Smooth muscle cell of the brain vasculature (primary cell): ENCODE measurements around the gene TPRN.

Experiments used
- DNase-seq: peaks from one replicate; pipeline ENCODE4 v3.0.0-alpha.2; 2012; ENCODE audit warnings: low read depth, low spot score

Gene TPRN

GRCh38 chr9:137190315-137190856 is 10.2 kb downstream of the TPRN start:
- no peak for DNase-seq

- DNase-seq: no peak
Observed at GRCh38 chr9:137189297-137190295, 10.9 kb downstream of the TPRN start.

GRCh38 chr9:137188490-137189296 is 11.8 kb downstream of the TPRN start, which contains the start of the genes ANAPC2 and SSNA1:
Gene ANAPC2, minus strand, starts transcription at chr9:137188560. Its CDS starts 28 bp downstream, at chr9:137188532.
Gene SSNA1, plus strand, starts transcription at chr9:137188676. Its CDS starts 51 bp downstream, at chr9:137188727.
- DNase-seq: peak; percentile 87

GRCh38 chr9:137188086-137188489 is 12.5 kb downstream of the TPRN start:
- no peak for DNase-seq

DNA sequence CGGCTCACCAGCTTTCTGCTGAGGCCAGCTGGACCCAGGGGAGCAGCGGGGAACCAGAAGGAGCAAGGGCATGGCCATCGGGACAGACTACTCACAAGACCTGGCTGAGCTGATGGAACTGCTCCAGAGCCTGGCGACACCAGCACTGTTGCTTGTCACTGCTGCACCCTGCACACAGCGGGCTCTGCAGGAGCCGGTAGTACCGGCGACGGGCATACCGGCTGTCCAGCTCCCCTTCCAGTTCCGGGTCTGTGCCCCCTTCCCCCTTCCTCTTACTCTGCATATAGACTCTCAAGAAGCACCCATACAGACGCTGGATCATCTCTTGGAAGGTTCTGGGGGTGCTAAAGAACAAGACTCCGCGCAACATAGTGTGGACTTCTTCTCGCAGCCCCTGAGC is 13.2 kb downstream of the TPRN start:
- no peak for DNase-seq

DNA sequence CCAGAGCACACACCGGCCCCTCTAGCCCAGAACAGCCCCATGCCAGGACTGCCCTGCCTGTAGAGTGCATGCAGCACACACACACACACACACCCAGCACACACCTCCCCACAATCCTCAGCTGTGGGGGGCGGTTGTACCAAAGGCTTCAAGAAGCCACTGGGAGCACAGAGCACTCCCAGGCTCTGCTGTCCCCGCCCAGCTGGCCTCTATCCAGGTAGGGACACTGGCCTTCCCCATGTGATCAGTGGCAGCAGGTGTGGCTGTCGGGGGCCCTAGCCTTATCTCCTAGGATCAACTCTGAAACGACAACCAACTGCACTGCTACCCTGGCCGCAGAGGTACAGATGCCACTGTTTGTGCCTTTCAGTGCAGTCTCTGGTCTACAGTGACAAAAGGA is 14.2 kb downstream of the TPRN start:
- no peak for DNase-seq

- no peak for DNase-seq
Observed at GRCh38 chr9:137185921-137186320, 14.6 kb downstream of the TPRN start.

- DNase-seq: no peak
Observed at GRCh38 chr9:137184881-137185660, 15.5 kb downstream of the TPRN start.

- DNase-seq: no peak
Observed at GRCh38 chr9:137183980-137184595, 16.5 kb downstream of the TPRN start.

DNA sequence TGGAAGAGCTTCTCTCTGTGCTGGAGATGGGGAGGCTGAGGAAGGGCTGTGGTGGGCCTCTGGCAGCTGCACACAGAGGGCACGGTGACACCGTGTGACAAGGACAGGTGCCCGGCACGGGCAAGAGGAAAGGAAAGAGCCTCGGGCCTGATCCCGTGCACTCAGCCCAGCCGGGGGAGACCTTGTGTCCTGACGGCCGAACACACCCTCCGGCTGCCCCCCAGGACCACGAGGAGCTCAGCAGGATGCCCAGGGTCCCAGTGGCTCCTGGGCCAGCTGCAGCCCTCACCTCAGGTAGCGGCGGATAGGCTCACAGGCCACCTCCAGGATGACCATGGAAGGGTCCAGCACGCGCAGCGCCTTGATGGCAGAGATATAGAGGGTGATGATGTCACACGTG is 17.7 kb downstream of the TPRN start:
- no peak for DNase-seq

DNA sequence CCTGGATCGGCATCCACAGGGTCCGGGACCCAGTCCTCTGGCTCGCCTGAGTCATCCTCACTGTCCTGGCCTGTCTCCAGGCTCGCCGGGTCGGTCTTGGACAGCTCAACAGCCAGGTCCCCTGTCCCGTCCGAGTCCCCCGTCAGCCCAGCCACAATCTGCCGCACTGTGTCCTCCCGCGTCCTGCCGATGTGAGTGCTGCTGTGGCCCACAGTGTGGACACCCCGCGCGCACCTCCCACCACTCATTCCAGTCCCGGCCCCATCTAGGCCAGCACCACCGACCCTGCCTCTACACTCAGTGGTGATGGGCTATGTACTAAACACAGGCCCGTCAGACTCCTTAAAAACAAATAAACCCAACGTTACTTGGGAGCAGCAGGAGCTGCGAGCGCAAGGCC is 18.9 kb downstream of the TPRN start:
- DNase-seq: no peak

DNA sequence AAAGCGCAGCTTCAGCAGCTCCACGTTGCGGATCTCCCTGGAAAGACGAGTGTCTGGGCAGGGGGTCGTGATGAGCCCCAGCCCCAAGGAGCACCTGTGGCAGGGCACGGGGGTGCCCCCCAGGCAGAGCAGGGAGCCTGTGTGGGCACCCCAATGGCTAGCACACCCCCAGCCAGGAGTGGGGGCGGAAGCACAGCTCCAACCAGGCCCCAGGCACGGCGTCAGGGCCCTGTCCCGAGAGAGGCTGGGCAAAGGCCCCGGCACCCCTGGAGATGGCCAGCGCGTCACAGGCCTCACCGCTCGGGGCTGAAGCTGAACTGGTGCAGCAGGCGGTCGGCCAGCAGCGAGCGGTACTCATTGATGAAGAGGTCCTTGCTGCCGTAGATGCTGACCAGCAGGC is 20.1 kb downstream of the TPRN start:
- DNase-seq: no peak

GRCh38 chr9:137179761-137180160 is 20.8 kb downstream of the TPRN start:
- DNase-seq: no peak

DNA sequence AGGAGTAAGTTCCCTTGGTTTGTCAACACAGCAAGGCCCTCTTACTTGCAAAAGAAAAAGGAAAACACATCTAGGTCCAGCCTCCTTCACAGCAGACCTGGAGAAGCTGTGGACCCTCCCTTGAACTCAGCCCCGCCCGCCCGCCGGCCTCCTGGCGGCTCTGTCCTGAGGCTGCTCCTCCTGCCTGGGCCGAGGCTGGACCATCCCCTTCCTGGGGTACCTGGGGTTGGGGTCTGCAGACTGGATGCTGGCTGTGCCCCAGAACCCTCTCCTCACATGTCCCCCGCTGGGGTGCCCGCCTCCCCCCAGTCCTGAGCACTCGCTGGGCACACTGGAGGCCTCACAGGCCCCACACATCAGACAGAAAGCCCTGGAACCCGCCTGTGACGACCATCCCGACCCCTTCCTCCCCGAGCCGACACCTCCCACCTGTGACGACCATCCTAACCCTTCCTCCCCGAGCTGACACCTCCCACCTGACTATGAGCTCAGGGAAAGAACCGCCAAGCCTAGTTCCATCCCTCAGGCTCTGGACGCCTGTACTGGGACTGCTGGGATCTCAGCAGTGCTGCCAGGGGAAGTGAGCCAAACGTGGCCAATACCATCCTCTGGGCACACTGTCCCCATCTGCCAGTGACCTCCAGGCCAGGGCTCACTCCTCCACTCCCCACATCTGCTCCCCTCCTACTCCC is 21.5 kb downstream of the TPRN start:
- DNase-seq: no peak

- DNase-seq: no peak
Observed at GRCh38 chr9:137178201-137178938, 22.2 kb downstream of the TPRN start.

- DNase-seq: no peak
Observed at GRCh38 chr9:137176302-137177182, 24.0 kb downstream of the TPRN start.

DNA sequence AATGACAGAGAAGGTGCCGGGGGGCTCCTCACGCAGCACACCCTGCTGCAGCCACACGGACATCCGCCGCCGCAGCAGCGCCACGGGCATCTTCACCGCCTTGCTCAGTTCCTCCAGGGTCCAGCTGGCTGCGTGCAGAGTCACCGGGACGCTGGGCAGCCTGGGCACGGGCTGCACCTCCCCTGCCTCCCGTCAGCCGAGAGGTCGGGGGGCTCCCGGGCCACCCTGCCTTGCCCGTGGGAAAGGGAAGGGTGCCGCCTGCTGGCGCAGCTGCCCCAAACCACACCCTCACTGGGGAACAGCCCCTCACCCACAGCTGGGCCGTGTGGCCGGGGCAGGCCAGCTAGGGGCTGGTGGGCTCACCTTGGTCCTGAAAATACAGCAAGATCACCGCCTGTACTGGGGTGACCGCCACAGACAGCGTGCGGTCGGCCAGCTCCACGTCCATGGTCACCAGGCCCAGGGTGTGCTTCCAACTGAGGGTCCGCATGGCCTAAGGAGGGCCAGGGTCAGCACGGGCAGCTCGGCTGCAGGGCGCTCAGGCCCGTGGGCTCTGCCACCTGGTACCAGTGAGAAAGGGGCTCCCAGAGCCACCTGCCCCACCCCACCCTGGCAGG is 25.1 kb downstream of the TPRN start:
- no peak for DNase-seq

GRCh38 chr9:137174722-137175293 is 25.7 kb downstream of the TPRN start:
- no peak for DNase-seq
